ENCODE results near the gene MAGEB16.

MAGEB16 gene

DNA sequence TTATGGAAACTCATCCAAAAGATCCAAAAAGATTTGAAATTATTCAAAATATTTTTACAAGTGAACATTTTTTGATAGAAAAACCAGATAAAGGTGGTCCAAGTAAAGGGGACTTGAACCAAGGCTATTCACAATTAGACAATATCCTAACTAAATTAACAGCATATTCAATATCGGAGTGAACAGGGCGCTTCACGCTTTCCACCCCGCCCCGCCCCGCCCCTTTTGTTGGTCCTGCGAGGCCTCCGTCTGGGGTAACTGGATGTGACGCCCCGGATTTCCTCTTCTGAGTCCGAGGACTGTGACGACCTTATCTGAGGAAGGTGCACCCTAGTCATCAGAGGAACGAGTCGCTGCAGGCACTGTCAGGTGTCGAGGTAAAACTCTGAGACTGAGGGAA lies at the start of gene MAGEB16:
Gene MAGEB16 (plus strand): TSS at position 301 of the 400 bp plus-strand sequence. CDS start 3,855 bp downstream, outside the sequence.
- DNase-seq, result no peak

DNA sequence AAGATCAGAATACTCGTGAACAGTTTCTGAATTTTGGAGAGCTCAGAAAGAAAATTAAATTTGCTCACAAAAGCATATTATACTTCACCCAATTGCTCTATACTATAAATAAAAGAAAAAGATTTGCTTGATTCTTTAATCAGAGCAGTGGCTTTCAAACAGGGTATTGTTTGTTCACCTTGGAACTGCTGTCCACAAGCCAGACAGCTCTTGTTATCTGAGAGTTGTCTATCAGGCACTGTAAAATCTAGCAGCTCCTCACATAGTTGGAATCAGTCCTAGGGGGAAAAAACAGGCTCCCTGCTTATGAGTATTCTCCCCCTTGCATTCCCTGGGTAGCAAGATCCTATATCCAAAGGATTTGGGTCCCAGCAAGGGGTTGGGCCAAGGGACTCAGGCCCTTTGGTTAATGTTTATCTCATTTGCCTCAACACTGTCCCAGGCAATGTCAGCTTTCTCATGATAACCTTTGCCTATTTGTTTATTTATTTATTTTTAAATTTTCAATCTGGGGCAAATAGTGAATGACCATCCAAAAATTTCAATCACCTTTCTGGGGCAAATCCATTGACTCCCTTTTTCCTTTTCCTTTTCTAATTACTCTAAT lies 24.1 kb upstream of the MAGEB16 start:
- no peak for DNase-seq

GRCh38 chrX:35785075-35785474 lies 13.1 kb upstream of the MAGEB16 start:
- no peak for DNase-seq

DNA sequence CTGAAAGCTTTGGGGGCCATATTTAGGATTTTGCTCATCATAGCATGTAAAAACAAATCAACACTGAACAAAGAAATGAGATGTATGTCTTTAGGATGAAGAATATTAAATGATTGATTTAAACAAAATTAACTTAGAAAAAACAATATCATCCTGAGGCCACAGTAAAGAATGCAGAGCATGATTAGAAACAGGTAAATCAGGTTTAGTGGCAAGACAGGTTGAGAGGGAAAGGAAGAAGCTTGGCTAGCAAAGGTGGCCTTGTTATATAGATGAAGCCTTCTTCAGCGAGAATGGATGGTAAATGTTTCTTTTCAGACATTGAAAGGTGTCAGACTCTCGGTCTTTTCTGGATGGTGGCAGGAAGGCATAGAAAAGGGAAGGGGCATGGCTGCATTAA lies 11.9 kb upstream of the MAGEB16 start:
- no peak for DNase-seq

DNA sequence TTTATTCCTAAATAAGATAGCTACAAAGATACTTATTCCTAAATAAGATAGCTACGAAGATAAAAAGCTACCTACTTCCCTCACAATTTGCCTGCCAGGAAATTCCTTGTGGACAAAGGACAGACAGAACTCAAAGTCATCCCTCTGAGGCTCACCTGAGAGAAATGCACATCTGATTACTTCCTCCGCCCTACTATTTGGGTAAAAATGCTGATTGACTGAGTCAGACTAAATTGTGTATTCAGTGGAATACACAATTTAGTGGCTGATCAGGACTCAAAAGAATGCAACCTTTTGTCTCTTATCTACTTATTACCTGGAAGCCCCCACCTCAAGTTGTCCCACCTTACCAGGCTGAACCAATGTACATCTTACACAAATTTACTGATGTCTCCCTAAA lies 10.3 kb upstream of the MAGEB16 start:
- no peak for DNase-seq

GRCh38 chrX:35800474-35800873 lies 2.3 kb downstream of the MAGEB16 start:
- no peak for DNase-seq

- DNase-seq, result no peak
Measured at GRCh38 chrX:35809781-35810180, 11.6 kb downstream of the MAGEB16 start.

DNA sequence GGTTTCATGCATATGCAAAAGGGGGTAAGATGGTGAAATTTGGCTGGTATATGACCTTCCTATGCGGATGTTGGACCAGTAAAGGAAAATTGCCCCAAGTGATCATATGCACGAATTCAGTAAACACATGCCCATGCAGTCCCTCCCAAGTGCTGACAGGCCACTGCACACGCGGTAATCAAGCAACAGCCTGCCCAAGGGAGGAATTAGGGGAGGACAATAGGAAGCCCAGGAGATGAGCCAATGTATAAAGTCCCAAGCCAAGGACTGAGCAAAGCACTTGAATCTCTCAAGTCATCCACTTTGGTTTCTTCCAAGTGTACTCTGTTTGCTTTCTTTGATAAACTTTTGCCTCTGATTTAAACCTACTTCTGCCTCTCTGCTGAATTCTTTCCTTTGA lies 21.1 kb downstream of the MAGEB16 start:
- DNase-seq, result no peak

DNA sequence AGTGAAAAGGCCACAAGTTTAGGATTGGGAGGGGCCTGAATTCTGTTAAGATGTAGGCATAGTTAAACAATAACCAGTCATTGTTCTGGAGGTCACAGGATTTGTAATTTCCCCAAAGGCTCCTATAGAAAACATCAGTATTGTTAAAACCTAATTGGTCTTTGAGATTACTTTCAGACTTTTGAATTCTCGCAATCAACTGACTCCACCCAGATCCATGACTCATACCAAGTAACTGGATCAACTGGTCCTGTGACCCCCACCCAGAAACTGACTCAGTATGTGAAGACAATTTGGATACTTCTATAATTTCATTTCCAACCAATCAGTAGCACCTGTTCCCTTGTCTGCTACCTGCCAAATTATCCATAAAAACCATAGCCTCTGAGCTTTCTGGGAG lies 28.4 kb downstream of the MAGEB16 start:
- DNase-seq, result no peak

DNA sequence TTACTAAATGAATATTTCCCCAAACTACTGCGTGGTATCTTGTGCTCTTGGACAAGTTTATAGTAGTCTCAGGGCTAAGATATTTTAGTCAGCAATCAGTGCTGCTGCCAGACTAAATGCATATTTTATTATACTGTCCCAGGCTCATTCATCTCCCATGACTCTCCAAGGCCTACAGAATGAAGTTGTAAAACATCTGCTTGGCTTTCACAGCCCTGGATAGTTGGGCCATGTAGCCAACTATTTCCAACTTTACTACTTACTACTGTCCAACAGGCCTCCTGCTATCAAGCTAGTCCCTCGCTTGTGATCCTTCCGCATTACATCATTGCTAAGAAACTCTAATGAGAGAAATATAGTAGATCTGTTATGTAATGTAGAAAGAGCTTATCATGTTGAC lies 31.4 kb downstream of the MAGEB16 start:
- DNase-seq, result no peak

DNA sequence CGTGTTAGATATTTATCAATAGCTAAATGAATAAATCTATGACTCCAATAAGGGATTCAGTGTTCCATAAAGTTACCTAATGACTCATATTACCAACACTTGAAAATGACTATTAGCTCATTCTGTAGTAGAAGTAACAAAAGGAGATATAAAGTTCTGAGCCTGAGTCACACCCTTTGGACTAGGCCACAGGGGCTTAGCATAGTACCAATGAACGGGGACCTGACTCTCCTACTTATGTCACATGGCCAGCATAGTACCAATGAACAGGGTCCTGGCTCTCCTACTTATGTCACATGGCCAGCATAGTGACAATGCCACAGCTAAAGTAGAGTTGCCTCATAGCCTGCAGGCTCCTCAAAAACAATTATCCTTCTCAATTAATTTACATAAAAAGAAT lies 43.7 kb downstream of the MAGEB16 start:
- DNase-seq, result no peak

- no peak for DNase-seq
Measured at GRCh38 chrX:35842674-35843073, 44.5 kb downstream of the MAGEB16 start.

GRCh38 chrX:35847736-35848135 lies 49.6 kb downstream of the MAGEB16 start:
- no peak for DNase-seq

All from NCI-H187 (cell line).